D721Med (cell line): Measurements from ENCODE around the gene C12orf57.
A peak's percentile ranks its signal among the peaks of the same experiment; 100 is the strongest.
"Not testable (repeated sequence)": the region's sequence is repeated elsewhere in the genome, so short reads cannot be mapped to it uniquely, and the experiment has no call there.

Source experiments
- DNase-seq: peaks from one replicate; pipeline ENCODE4 v3.0.0; 2011; ENCODE audit warnings: low spot score; ENCODE audit not compliant: insufficient read length
- FAIRE-seq: peaks from 2 replicates; lab custom pipeline; 2011; peaks lifted over from hg19 to GRCh38; lab: Jason Lieb, UNC
- TF ChIP-seq, protein P1 (sequence below): IDR thresholded peaks from 2 replicates; pipeline ENCODE4 v1.5.1; 2012; ENCODE audit warnings: mild to moderate bottlenecking, control low read depth; ENCODE audit not compliant: insufficient read depth; ENCODE audit errors: missing control alignments

Gene C12orf57

DNA sequence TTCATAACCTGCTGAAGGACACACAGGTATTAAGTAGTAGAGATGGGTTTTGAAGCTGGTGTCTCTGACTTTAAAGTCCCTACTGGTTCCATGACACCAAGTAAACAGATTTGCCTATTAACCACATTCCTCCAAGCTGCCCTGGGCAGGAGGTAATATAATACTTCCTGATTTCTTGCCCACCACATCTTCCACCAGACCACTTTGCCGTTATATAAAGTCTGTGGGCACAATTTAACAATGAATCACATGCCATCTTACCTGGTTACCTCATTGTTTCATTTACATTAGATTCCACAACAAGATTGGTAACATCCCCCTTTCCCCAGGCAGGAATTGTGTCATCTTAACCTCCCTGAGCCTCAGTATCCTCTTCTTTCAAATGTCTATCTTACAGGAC, 40.1 kb upstream of the C12orf57 start:
- FAIRE-seq = peak; percentile 89
- TF ChIP-seq, protein P1, sequence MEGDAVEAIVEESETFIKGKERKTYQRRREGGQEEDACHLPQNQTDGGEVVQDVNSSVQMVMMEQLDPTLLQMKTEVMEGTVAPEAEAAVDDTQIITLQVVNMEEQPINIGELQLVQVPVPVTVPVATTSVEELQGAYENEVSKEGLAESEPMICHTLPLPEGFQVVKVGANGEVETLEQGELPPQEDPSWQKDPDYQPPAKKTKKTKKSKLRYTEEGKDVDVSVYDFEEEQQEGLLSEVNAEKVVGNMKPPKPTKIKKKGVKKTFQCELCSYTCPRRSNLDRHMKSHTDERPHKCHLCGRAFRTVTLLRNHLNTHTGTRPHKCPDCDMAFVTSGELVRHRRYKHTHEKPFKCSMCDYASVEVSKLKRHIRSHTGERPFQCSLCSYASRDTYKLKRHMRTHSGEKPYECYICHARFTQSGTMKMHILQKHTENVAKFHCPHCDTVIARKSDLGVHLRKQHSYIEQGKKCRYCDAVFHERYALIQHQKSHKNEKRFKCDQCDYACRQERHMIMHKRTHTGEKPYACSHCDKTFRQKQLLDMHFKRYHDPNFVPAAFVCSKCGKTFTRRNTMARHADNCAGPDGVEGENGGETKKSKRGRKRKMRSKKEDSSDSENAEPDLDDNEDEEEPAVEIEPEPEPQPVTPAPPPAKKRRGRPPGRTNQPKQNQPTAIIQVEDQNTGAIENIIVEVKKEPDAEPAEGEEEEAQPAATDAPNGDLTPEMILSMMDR = no peak

DNA sequence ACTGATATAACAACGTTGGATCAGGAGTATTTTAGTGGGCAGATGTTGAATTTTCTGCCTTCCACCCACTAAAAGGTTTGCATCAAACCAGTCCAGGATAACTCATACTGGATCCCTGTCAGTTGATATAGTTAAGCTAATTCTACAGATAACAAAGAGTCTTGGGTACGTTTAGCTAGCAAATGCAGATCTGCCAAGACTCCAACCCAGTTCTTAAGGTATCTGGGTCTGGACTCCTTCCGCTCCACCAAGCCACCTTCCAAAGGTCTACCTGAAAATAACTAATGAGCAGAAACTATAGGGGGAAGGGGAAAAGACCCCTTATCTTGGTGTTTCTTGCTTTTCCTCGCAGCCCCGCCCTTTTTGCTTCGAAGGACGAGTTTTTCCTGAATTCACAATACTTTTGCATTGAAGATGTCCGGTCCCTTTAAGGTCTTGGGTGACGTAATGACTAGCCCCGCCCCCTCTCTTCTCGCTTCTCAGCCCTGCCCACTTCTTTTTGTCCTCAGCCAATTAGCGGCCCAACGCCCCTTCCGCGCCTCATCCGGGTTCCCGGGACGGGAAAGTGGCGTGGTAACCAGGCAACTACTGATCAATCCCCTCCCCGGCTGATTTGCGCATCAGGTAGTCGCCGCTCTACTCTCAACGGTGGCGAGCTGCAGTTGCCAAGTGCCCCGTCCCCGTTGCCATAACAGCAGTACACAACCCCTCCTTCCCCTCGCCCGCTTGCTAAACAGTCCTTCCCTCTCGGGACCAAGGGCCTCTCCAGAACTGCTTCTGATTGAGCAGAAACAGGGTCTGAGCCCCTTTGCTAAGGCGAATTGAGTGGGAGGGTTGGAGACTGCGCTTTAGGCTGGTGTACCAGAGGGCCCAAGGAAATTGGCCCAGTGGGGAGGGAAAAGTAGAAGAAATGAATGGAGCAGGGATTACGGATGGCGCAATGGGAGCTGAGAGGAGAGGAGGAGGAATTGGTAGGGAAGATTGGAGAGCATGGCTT, 39.2 kb upstream of the C12orf57 start, which contains the start of gene LRRC23:
TSS of gene LRRC23 (plus strand) at position 543 of the 997 bp plus-strand sequence. CDS start 812 bp downstream, outside the sequence.
- TF ChIP-seq, protein P1 = no peak
- FAIRE-seq (peak; percentile 48), DNase-seq (peak; percentile 69)

More for the DNA sequence above, 40.1 kb upstream of the C12orf57 start:
- DNase-seq = no peak

DNA sequence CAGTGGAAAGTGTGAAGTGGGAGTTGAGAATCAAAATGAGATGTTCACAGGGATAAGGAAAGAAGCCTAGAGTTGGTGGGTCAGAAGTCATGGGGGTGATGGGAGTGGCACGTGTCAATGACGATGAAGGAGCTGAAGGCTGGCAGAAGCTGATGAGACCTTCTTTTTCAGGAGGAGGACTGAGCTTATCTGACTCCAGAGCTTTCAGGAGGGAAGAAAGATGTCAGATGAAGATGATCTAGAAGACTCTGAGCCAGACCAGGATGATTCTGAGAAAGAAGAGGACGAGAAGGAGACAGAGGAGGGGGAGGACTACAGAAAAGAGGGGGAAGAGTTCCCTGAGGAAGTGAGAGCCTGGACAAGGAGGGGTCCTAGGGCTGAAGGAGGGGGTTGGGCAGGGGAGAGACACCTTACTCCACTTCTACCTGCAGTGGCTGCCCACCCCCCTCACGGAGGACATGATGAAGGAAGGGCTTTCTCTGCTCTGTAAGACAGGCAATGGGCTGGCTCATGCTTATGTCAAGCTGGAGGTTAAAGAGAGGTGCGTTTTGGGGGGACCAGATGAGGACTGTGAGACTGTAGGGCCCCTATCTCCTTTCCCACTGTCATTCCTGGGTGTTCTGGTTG, 38.3 kb upstream of the C12orf57 start:
- TF ChIP-seq, protein P1 = no peak
- DNase-seq = no peak
- no peak for FAIRE-seq

DNA sequence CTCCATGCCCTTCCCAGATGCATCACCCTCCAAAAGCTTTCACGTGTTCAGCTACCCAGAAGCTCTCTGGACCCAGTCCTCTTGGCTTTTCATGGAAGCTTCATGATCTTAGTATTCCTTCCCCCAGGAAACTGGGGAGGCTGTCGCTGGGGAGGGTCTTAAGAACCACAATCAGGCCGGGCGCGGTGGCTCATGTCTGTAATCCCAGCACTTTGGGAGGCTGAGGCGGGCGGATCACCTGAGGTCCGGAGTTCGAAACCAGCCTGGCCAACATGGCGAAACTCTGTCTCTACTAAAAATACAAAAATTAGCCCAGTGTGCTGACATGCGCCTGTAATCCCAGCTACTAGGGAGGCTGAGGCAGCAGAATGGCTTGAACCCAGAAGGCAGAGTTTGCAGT, 35.7 kb upstream of the C12orf57 start:
- FAIRE-seq, DNase-seq: not testable (repeated sequence)

DNA sequence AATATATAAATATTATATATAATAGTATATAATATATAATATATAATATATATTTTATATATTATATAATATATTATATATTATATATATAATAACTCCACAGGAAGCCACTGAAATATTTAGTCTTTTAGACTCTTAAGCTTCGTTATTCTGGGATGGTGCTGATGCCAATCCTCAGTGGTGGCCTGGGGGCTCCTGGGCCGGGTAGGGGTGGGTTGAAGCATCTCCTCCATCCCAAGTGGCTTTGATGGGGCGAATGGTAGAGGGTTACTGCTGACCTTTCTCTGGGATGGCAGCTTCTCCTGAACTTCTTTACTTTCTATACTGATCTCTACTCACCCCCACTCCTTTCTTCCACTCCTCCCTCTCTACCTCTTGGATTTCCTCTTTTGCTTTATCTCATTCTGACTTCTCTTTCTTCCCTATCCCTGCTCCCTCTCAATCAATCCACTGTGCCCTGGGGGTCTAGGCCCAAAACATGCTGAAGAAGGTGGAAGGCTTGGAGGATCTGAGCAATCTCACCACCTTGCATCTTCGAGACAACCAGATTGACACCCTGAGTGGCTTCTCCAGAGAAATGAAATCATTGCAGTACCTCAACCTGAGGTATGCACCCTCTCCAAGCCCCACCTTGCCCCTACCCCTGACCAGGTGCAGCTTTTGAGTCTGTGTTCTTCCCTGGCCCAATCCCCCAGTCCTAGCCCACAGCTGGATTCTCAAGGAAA, 34.2 kb upstream of the C12orf57 start:
- FAIRE-seq (no peak), DNase-seq (no peak)
- TF ChIP-seq, protein P1 = no peak

DNA sequence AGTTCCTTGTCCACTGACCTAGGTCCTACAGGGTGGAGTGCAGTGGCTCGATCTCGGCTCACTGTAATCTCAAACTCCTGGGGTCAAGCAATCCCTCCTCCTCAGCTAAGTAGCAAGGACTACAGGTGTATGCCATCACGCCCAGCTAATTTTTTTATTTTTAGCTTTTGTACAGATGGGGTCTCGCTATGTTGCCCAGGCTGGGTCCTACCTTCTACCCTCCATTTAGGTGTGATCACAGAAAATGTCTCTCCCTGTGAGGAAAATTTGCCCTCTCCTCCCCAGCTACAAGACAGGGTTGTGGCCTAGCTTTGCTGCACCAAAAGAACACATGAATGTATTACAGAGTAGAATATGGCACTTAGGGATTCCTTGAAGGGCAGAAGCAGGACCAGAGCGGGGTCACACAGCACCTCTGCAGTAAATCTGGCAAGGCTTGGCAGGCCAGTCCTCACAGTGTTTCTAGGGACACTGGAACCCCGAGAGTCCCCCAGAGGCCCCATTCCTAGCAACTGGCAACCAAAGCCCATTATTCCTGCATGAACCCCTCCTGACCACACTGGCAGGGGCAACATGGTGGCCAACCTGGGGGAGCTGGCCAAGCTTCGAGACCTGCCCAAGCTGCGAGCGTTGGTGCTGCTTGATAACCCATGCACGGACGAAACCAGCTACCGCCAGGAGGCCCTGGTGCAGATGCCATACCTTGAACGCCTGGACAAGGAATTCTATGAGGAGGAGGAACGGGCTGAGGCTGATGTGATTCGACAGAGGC, 31.5 kb upstream of the C12orf57 start:
- no peak for DNase-seq
- TF ChIP-seq, protein P1 = no peak
- FAIRE-seq = no peak
